Vagina (tissue), 2 donors: ENCODE data around the gene GLI3.

Source experiments
- POLR2A ChIP-seq, 2 donors: fragments of 450-650 bp; IDR thresholded peaks; one replicate each; pipeline ENCODE4 v1.6.1; 2017; ENCODE audit warnings: antibody characterized with exemption in 2 of 2, mild to moderate bottlenecking in 2 of 2, moderate library complexity in 2 of 2
- POLR2AphosphoS5 ChIP-seq, 2 donors: sonication (generic); formaldehyde crosslinking; IDR thresholded peaks; one replicate each; pipeline ENCODE4 v1.9.0; 2017; ENCODE audit warnings: antibody characterized with exemption in 2 of 2, mild to moderate bottlenecking in 2 of 2, low read depth in 1 of 2; ENCODE audit not compliant: insufficient read depth in 1 of 2
- TF ChIP-seq, protein P1 (sequence below), 3 experiments: fragments of 450-650 bp in 2 of 3; fragments of 200-600 bp in 1 of 3; sonication (generic) in 1 of 3; IDR thresholded peaks; one replicate each; pipeline ENCODE4 v1.5.1; 2017 to 2019; ENCODE audit warnings: antibody characterized with exemption in 3 of 3, mild to moderate bottlenecking in 2 of 3, moderate library complexity in 2 of 3

DNA sequence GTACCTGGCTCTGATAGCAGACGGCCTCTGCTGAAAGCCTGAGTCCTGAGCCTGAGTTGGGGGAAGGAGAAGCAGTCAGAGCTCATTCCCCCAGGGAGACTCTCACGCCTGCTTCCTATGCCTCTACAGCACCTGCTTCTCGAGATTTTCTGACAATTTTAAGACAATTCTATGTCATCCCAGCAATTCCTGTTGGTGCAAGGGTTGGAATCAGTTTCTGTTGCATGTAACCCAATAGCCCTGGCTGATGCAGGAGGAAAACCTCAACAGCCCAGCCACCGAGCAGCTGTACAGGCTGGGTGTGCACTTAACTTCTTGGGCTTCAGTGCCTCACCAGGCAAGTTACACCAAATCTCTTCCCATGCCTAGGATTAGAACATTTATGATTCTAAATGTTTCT is 134.7 kb downstream of the GLI3 start:
- TF ChIP-seq, protein P1, sequence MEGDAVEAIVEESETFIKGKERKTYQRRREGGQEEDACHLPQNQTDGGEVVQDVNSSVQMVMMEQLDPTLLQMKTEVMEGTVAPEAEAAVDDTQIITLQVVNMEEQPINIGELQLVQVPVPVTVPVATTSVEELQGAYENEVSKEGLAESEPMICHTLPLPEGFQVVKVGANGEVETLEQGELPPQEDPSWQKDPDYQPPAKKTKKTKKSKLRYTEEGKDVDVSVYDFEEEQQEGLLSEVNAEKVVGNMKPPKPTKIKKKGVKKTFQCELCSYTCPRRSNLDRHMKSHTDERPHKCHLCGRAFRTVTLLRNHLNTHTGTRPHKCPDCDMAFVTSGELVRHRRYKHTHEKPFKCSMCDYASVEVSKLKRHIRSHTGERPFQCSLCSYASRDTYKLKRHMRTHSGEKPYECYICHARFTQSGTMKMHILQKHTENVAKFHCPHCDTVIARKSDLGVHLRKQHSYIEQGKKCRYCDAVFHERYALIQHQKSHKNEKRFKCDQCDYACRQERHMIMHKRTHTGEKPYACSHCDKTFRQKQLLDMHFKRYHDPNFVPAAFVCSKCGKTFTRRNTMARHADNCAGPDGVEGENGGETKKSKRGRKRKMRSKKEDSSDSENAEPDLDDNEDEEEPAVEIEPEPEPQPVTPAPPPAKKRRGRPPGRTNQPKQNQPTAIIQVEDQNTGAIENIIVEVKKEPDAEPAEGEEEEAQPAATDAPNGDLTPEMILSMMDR (IDR thresholded peaks at IDR 0.05) = no peak
- TF ChIP-seq POLR2A (IDR thresholded peaks at IDR 0.05) (no peak), POLR2AphosphoS5 (IDR thresholded peaks at IDR 0.05; ENCODE audit: insufficient read depth in 1 of 2, low read depth in 1 of 2) (no peak)
